HCT116 (cell line): Measurements from ENCODE around the gene TRIM9. TPM values are rescaled to one million over a fixed set of nuclear protein-coding genes. Genes with fewer than 3 reads are reported as not detected.

Experiments used
- ATAC-seq: fragments of 200-7000 bp; cut with Tn5 transposase; 2 replicates; pipeline ENCODE4 v1.9.1; 2020; ENCODE audit warnings: mild to moderate bottlenecking, moderate library complexity
- BruUV-seq: library from RNA; stranded (reverse); fragments of 400-500 nt; replicated peaks from 2 replicates; lab custom pipeline; 2021; lab: Mats Ljungman, UMichigan
- CTCF ChIA-PET: fragments of 300-600 bp; sonication (Branson Sonifier 250); formaldehyde crosslinking; loops from one replicate; lab custom pipeline; 2021; ENCODE audit warnings: antibody characterized with exemption; lab: Charles Lee
- POLR2A ChIA-PET: fragments of 300-600, 350-600 bp; sonication (Branson Sonifier 250); formaldehyde crosslinking; loops from one replicate; lab custom pipeline; 2021; ENCODE audit warnings: antibody characterized with exemption; lab: Charles Lee
- RAD21 ChIA-PET, 2 experiments: fragments of 300-600 bp; sonication (Branson Sonifier 250); formaldehyde crosslinking; loops; one replicate each; lab custom pipeline; 2023; ENCODE audit warnings: low total read pairs in 2 of 2; ENCODE audit not compliant: uncharacterized antibody in 2 of 2, unreplicated experiment in 2 of 2, low non-redundant PET in 1 of 2; lab: Charles Lee
- DNase-seq: peaks from one replicate; pipeline ENCODE4 v3.0.0-alpha.2; 2010; ENCODE audit warnings: low read depth, low spot score
- H2AFZ ChIP-seq: fragments of 200-600 bp; shearing (Covaris generic), sonication (generic); 2 replicates; pipeline ENCODE4 v1.6.1; 2017; ENCODE audit warnings: low read depth, mixed run types, mixed read lengths, antibody characterized with exemption, low read length; ENCODE audit not compliant: poor library complexity, severe bottlenecking
- H3K27ac ChIP-seq: 2 replicates; pipeline ENCODE4 v1.5.1; 2012; ENCODE audit warnings: low read depth, low read length
- H3K27me3 ChIP-seq: fragments of 200-600 bp; sonication (generic); 2 replicates; pipeline ENCODE4 v1.6.1; 2016; ENCODE audit warnings: mixed run types, low read length, mixed read lengths; ENCODE audit not compliant: insufficient read depth
- H3K36me3 ChIP-seq, 2 experiments: fragments of 200-500 bp in 1 of 2; fragments of 200-600 bp in 1 of 2; sonication (Bioruptor generic) in 1 of 2; sonication (generic) in 1 of 2; 2 replicates each; pipeline versions ENCODE4 v1.5.1 to v1.6.1; 2014 to 2016; ENCODE audit warnings: low read length in 2 of 2, inconsistent platforms in 1 of 2, mixed read lengths in 1 of 2, mixed run types in 1 of 2; ENCODE audit not compliant: insufficient read depth in 2 of 2, control insufficient read depth in 1 of 2
- H3K4me1 ChIP-seq, 2 experiments: fragments of 200-600 bp in 1 of 2; sonication (generic) in 1 of 2; 2 replicates each; pipeline versions ENCODE4 v1.5.1 to v1.6.1; 2012 to 2017; ENCODE audit warnings: low read length in 2 of 2, inconsistent platforms in 1 of 2, mild to moderate bottlenecking in 1 of 2, mixed read lengths in 1 of 2, mixed run types in 1 of 2, moderate library complexity in 1 of 2; ENCODE audit not compliant: insufficient read depth in 2 of 2, control insufficient read depth in 1 of 2
- H3K4me2 ChIP-seq: fragments of 200-600 bp; sonication (generic); 2 replicates; pipeline ENCODE4 v1.6.1; 2017; ENCODE audit warnings: mixed run types, low read length, mixed read lengths
- H3K4me3 ChIP-seq, 2 experiments: fragments of 200-600 bp in 1 of 2; sonication (generic) in 1 of 2; replicated peaks in 1 of 2; 2 replicates each; pipeline ENCODE4 v1.5.1; 2011 to 2016; ENCODE audit warnings: low read length in 2 of 2, control low read depth in 1 of 2, low read depth in 1 of 2, mild to moderate bottlenecking in 1 of 2, mixed read lengths in 1 of 2, mixed run types in 1 of 2
- H3K79me2 ChIP-seq: fragments of 200-600 bp; sonication (generic); 2 replicates; pipeline ENCODE4 v1.6.1; 2017; ENCODE audit warnings: mild to moderate bottlenecking, mixed run types, low read length, moderate library complexity, mixed read lengths; ENCODE audit not compliant: insufficient read depth
- H3K9ac ChIP-seq: fragments of 200-600 bp; sonication (generic); 2 replicates; pipeline ENCODE4 v1.6.1; 2016; ENCODE audit warnings: low read length, mixed read lengths
- H3K9me2 ChIP-seq: fragments of 200-600 bp; sonication (generic), shearing (Covaris generic); 2 replicates; pipeline ENCODE4 v1.6.1; 2017; ENCODE audit warnings: mixed run types, mild to moderate bottlenecking, moderate library complexity; ENCODE audit not compliant: insufficient read depth
- H3K9me3 ChIP-seq, 2 experiments: fragments of 200-500 bp in 1 of 2; fragments of 200-600 bp in 1 of 2; sonication (Bioruptor generic) in 1 of 2; sonication (generic) in 1 of 2; 2 replicates each; pipeline ENCODE4 v1.6.1; 2014 to 2017; ENCODE audit warnings: low read length in 2 of 2, mixed read lengths in 2 of 2, inconsistent platforms in 1 of 2, low read depth in 1 of 2, mild to moderate bottlenecking in 1 of 2, mixed run types in 1 of 2, moderate library complexity in 1 of 2; ENCODE audit not compliant: control insufficient read depth in 1 of 2, insufficient read depth in 1 of 2
- H4K20me1 ChIP-seq: fragments of 200-600 bp; sonication (generic), shearing (Covaris generic); 2 replicates; pipeline ENCODE4 v1.6.1; 2017; ENCODE audit warnings: mixed run types, mild to moderate bottlenecking, moderate library complexity; ENCODE audit not compliant: insufficient read depth
- CEBPB ChIP-seq: IDR thresholded peaks from 2 replicates; pipeline ENCODE4 v1.6.1; 2012; ENCODE audit warnings: low read depth
- EGR1 ChIP-seq: IDR thresholded peaks from 2 replicates; pipeline ENCODE4 v1.6.1; 2012; ENCODE audit warnings: low read depth
- EZH2 ChIP-seq: fragments of 200-600 bp; sonication (generic); IDR thresholded peaks from 2 replicates; pipeline ENCODE4 v1.6.1; 2017; ENCODE audit warnings: antibody characterized with exemption, mixed run types
- EZH2phosphoT487 ChIP-seq: fragments of 200-600 bp; IDR thresholded peaks from 2 replicates; pipeline ENCODE4 v1.6.1; 2018; ENCODE audit warnings: antibody characterized with exemption, borderline replicate concordance
- FOSL1 ChIP-seq: IDR thresholded peaks from 2 replicates; pipeline ENCODE4 v1.6.1; 2012; ENCODE audit warnings: low read depth
- JUND ChIP-seq: IDR thresholded peaks from 2 replicates; pipeline ENCODE4 v1.6.1; 2012
- POLR2A ChIP-seq: IDR thresholded peaks from 2 replicates; pipeline ENCODE4 v1.7.0; 2011; ENCODE audit warnings: borderline replicate concordance; ENCODE audit not compliant: insufficient read depth, insufficient read length; ENCODE audit errors: extremely low read depth
- POLR2AphosphoS5 ChIP-seq: IDR thresholded peaks from 2 replicates; pipeline ENCODE4 v1.6.1; 2011; ENCODE audit warnings: mild to moderate bottlenecking, low read depth, low read length, moderate library complexity
- RAD21 ChIP-seq: IDR thresholded peaks from 2 replicates; pipeline ENCODE4 v1.6.1; 2012; ENCODE audit warnings: low read depth, mild to moderate bottlenecking
- SIN3A ChIP-seq: IDR thresholded peaks from 2 replicates; pipeline ENCODE4 v1.6.1; 2012; ENCODE audit warnings: low read depth
- TCF7L2 ChIP-seq: IDR thresholded peaks from 2 replicates; pipeline ENCODE4 v1.7.0; 2011; ENCODE audit warnings: borderline replicate concordance, inconsistent platforms; ENCODE audit not compliant: insufficient read depth, insufficient read length; ENCODE audit errors: extremely low read depth
- YY1 ChIP-seq: IDR thresholded peaks from 2 replicates; pipeline ENCODE4 v1.6.1; 2011; ENCODE audit warnings: low read length, low read depth, moderate library complexity, mild to moderate bottlenecking; ENCODE audit not compliant: insufficient replicate concordance; ENCODE audit errors: extremely low read depth
- ZBTB33 ChIP-seq: IDR thresholded peaks from 2 replicates; pipeline ENCODE4 v1.6.1; 2011; ENCODE audit warnings: mild to moderate bottlenecking, low read length, moderate library complexity; ENCODE audit not compliant: insufficient replicate concordance; ENCODE audit errors: extremely low read depth
- ZFX ChIP-seq: fragments of 450-650 bp; IDR thresholded peaks from 2 replicates; pipeline ENCODE4 v1.6.1; 2017
- ZNF274 ChIP-seq: fragments of 200-500 bp; sonication (Bioruptor generic); IDR thresholded peaks from 2 replicates; pipeline ENCODE4 v1.6.1; 2014; ENCODE audit warnings: mild to moderate bottlenecking, low read depth, low read length, inconsistent platforms
- intact Hi-C: fragments of 100-400 bp; cut with micrococcal nuclease; formaldehyde crosslinking; loops from 2 replicates; pipeline ENCODE4 v1.10.0; 2022
- total RNA-seq: library from RNA; stranded (reverse); gene quantifications from one replicate; pipeline ENCODE4 v1.2.1, GENCODE V29; 2021; ENCODE audit not compliant: unreplicated experiment
- TF ChIP-seq, protein P1 (sequence below): IDR thresholded peaks from 2 replicates; pipeline ENCODE4 v1.6.1; 2012; ENCODE audit warnings: low read depth
- TF ChIP-seq, protein P2 (sequence below): IDR thresholded peaks from 2 replicates; pipeline ENCODE4 v1.6.1; 2012

Gene TRIM9
- total RNA-seq, 1 experiment from 2014 or later, result 4.6 TPM

DNA sequence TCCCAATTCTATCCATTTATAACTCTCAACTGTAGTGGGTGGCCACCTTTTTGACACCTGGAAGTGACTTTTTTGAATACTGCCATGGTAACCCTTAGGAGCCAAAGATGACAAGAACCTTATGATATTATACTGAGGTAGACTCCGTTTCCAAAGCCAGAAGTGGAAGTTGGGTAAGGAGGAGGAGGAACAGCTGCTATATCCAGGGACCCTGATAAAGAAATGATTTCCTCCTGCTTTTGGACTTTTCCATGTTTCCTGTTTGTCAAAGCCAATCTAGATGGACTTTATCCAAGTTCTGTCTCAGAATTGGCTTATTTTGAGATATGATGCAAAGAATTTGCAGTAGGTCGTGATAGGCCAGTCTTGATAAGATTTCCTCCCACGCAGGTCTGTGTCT, 14.3 kb downstream of the TRIM9 start:
- H3K4me3 ChIP-seq, result no peak overlapping the region
- no peaks in the 10 kb centered on the region for H3K79me2 ChIP-seq
- intact Hi-C loops, result loop anchor here (10.0 kb wide), 1 partner anchor 126 kb away; no protein-coding TSS in a partner anchor
- no peaks in the 10 kb centered on the region for H3K27me3 ChIP-seq
- DNase-seq (no peak), ATAC-seq (no peak)
- no peaks in the 10 kb centered on the region for H3K36me3 ChIP-seq
- no peaks in the 10 kb centered on the region for H3K9me3 ChIP-seq
- CTCF ChIA-PET, result no interaction called here
- no peaks in the 10 kb centered on the region for H3K9me2 ChIP-seq
- H4K20me1 ChIP-seq, result no peaks in the 10 kb centered on the region
- H3K4me2 ChIP-seq, result no peak overlapping the region
- peaks cover 0 to 12% of the 10 kb centered on the region in 2 experiments; a peak in 2 of 4 replicates for H3K4me1 ChIP-seq
- no peak overlapping the region for H3K9ac ChIP-seq
- H3K27ac ChIP-seq, result no peak overlapping the region
- POLR2A ChIA-PET, result no interaction called here
- TF ChIP-seq TCF7L2, result no peak
- no peak for TF ChIP-seq CEBPB
- TF ChIP-seq EZH2, result no peak
- no peak for TF ChIP-seq ZFX
- no peak for TF ChIP-seq EGR1
- TF ChIP-seq, protein P1, sequence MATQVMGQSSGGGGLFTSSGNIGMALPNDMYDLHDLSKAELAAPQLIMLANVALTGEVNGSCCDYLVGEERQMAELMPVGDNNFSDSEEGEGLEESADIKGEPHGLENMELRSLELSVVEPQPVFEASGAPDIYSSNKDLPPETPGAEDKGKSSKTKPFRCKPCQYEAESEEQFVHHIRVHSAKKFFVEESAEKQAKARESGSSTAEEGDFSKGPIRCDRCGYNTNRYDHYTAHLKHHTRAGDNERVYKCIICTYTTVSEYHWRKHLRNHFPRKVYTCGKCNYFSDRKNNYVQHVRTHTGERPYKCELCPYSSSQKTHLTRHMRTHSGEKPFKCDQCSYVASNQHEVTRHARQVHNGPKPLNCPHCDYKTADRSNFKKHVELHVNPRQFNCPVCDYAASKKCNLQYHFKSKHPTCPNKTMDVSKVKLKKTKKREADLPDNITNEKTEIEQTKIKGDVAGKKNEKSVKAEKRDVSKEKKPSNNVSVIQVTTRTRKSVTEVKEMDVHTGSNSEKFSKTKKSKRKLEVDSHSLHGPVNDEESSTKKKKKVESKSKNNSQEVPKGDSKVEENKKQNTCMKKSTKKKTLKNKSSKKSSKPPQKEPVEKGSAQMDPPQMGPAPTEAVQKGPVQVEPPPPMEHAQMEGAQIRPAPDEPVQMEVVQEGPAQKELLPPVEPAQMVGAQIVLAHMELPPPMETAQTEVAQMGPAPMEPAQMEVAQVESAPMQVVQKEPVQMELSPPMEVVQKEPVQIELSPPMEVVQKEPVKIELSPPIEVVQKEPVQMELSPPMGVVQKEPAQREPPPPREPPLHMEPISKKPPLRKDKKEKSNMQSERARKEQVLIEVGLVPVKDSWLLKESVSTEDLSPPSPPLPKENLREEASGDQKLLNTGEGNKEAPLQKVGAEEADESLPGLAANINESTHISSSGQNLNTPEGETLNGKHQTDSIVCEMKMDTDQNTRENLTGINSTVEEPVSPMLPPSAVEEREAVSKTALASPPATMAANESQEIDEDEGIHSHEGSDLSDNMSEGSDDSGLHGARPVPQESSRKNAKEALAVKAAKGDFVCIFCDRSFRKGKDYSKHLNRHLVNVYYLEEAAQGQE, result no peak
- TF ChIP-seq SIN3A, result no peak
- TF ChIP-seq ZBTB33, result no peak
- TF ChIP-seq POLR2A, result no peak
- TF ChIP-seq RAD21, result no peak
- TF ChIP-seq, protein P2, sequence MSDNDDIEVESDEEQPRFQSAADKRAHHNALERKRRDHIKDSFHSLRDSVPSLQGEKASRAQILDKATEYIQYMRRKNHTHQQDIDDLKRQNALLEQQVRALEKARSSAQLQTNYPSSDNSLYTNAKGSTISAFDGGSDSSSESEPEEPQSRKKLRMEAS, result no peak
- no peak for TF ChIP-seq YY1
- no peak for TF ChIP-seq ZNF274
- no peak for TF ChIP-seq JUND
- TF ChIP-seq FOSL1, result no peak
- no peak for TF ChIP-seq POLR2AphosphoS5
- TF ChIP-seq EZH2phosphoT487, result no peak
- no peak overlapping the region for H2AFZ ChIP-seq
- RAD21 ChIA-PET, result no interaction called here
- BruUV-seq, result no TSS peak
